Fibroblast of the aortic adventitia (primary cell): ENCODE results near the gene KRT39. TPM values are rescaled to one million over a fixed set of nuclear protein-coding genes. Genes with fewer than 3 reads are reported as not detected.
"Not testable (repeated sequence)": the region's sequence is repeated elsewhere in the genome, so short reads cannot be mapped to it uniquely, and the experiment has no call there.

Experiments used
- DNase-seq: peaks from one replicate; pipeline ENCODE4 v3.0.0-alpha.2; 2010; ENCODE audit warnings: low read depth
- H3K4me3 ChIP-seq: 2 replicates; pipeline ENCODE4 v1.5.1; 2011; ENCODE audit warnings: low read depth, mild to moderate bottlenecking, control low read depth, low read length, moderate library complexity
- CTCF ChIP-seq: IDR thresholded peaks from 2 replicates; pipeline ENCODE4 v1.5.1; 2011; ENCODE audit warnings: mild to moderate bottlenecking, low read length, control low read depth, inconsistent platforms; ENCODE audit not compliant: insufficient read depth
- total RNA-seq: library from RNA; depleted of rRNA; stranded (reverse); fragments of >200 nt; gene quantifications from 2 replicates; pipeline ENCODE4 v1.2.3, GENCODE V29; 2012; ENCODE audit warnings: low replicate concordance

Gene KRT39
- total RNA-seq, 1 donor, result not detected

GRCh38 chr17:40922239-40922638 lies 44.5 kb downstream of the KRT39 start:
- TF ChIP-seq CTCF, result no peak
- DNase-seq, result peak; percentile 83
- H3K4me3 ChIP-seq, result no peak overlapping the region

DNA sequence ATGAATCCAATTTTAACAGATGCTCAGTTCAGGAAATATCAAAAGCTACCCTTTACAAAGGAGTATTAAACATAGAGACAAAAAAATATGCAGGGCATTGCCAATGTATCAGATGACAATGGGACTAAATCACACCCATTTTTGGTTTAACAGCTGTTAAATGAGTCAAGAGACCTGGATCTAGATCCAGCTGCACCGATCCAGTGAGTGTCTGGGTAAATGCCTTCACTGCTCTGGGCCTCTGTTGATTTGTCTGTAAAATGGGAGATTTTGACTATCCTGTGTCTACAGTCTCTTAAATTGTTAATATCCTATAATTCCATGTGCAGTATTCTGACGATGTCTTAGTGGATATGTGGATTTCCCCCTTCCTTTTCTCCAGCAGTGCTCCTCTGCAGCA lies 45.7 kb downstream of the KRT39 start:
- H3K4me3 ChIP-seq, result no peak overlapping the region
- DNase-seq, result no peak
- TF ChIP-seq CTCF, result no peak

DNA sequence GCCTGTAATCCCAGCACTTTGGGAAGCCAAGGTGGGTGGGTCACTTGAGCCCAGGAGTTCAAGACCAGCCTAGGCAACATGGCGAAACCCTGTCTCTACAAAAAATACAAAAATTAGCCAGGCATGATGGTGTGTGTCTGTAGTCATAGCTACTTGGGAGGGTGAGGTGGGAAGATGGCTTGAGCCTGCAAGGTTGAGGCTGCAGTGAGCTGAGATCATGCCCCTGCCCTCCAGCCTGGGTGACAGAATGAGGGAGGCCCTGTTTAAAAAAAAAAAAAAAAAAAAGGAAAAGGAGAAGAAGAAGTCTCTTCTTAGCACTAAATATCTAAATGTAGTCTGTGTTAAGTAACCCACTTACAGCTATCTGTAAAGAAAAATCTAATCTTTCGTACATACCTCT lies 49.6 kb downstream of the KRT39 start:
- not testable (repeated sequence) for H3K4me3 ChIP-seq, DNase-seq

- no peak for TF ChIP-seq CTCF
- no peak overlapping the region for H3K4me3 ChIP-seq
- no peak for DNase-seq
Observed at GRCh38 chr17:40916366-40916765, 50.4 kb downstream of the KRT39 start.

GRCh38 chr17:40915721-40916256 lies 51.0 kb downstream of the KRT39 start:
- no peak for TF ChIP-seq CTCF

GRCh38 chr17:40915199-40915661 lies 51.5 kb downstream of the KRT39 start:
- H3K4me3 ChIP-seq, result no peak overlapping the region
- no peak for TF ChIP-seq CTCF
- DNase-seq, result peak; percentile 86

More at GRCh38 chr17:40915721-40916256, 51.0 kb downstream of the KRT39 start:
- H3K4me3 ChIP-seq, result no peak overlapping the region
- DNase-seq, result peak; percentile 50

DNA sequence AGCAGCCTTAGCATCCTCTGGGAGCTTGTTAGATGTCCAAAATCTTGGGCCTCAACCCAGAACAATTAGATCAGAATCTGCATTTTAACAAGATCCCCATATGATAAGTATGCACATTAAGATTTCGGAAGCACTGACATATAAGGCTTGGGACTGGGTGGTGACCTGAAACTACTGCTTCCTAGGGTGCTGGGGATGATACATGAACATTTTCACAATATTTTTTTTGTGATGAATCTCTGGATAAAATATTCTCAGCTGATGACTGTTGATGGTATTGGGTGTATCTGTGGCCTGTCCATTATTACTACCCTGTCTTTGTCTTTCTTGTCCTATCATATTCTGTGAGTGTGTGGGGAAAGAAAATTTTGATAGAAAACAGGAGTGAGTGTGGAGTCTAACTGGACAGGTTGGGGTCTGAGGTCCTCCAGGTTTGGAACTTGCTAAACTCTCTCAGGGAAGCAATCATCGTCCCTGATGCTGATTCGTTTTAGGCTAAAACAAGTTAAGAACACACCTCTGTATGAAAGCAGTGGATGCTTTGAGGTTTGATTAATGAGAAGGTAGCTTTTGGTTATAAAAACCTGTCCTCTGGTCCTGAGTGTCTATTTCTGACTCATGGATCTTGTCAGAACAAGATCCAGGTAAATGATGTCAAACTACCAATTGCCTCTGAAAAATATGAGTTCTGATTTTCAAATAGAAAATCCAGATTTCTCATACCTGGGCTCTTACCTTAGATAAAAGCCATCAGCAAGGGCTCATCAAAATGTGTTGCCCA lies 52.5 kb downstream of the KRT39 start:
- TF ChIP-seq CTCF, result no peak
- DNase-seq, result no peak
- H3K4me3 ChIP-seq, result no peak overlapping the region
